Panc1 (cell line): Measurements from ENCODE around the gene SAFB2.

ENCODE experiments used
- CTCF ChIP-seq: fragments of 450-650 bp; IDR thresholded peaks from 2 replicates; pipeline ENCODE4 v1.5.1; 2017; ENCODE audit warnings: mild to moderate bottlenecking
- POLR2AphosphoS5 ChIP-seq: IDR thresholded peaks from 2 replicates; pipeline ENCODE4 v1.6.1; 2012; ENCODE audit warnings: mild to moderate bottlenecking, low read depth, low read length, moderate library complexity
- REST ChIP-seq, 2 experiments: IDR thresholded peaks; 2 replicates each; pipeline ENCODE4 v1.6.1; 2011 to 2012; ENCODE audit warnings: low read depth in 2 of 2, control low read depth in 1 of 2, low read length in 1 of 2, mild to moderate bottlenecking in 1 of 2, moderate library complexity in 1 of 2; ENCODE audit not compliant: insufficient read depth in 1 of 2
- TCF7L2 ChIP-seq: IDR thresholded peaks from 2 replicates; pipeline ENCODE4 v1.6.1; 2011; ENCODE audit warnings: mild to moderate bottlenecking, low read depth, low read length, inconsistent platforms

- TF ChIP-seq CTCF (no peak), POLR2AphosphoS5 (no peak), REST (IDR thresholded peaks at IDR 0.05; ENCODE audit: insufficient read depth in 1 of 2, low read depth in 2 of 2, low read length in 1 of 2) (no peak), TCF7L2 (no peak)
Measured at GRCh38 chr19:5646703-5647102, 24.1 kb upstream of the SAFB2 start.
